Loucy (cell line): ENCODE results near the gene JARID2.

Experiments used
- CTCF ChIP-seq: fragments of 200-600 bp; sonication (generic); conservative IDR thresholded peaks from 2 replicates; pipeline ENCODE4 v1.5.1; 2014; ENCODE audit warnings: mild to moderate bottlenecking, antibody characterized with exemption, low read length
- EZH2phosphoT487 ChIP-seq: fragments of 200-600 bp; IDR thresholded peaks from 2 replicates; pipeline ENCODE4 v1.6.1; 2018; ENCODE audit warnings: antibody characterized with exemption, mild to moderate bottlenecking, moderate library complexity, borderline replicate concordance

GRCh38 chr6:15519681-15520080 is 273.8 kb downstream of the JARID2 start:
- TF ChIP-seq EZH2phosphoT487 (no peak), CTCF (no peak)
